Measurements from ENCODE around the gene OR4D1. TPM values are rescaled to one million over a fixed set of nuclear protein-coding genes. Genes with fewer than 3 reads are reported as not detected.

OR4D1 gene
- total and polyA plus RNA-seq, 4 donors: under 0.01 TPM; not detected in 3

GRCh38 chr17:58161566-58161965 is 13.4 kb downstream of the OR4D1 start:
- Histone ChIP-seq H3K27me3 (ENCODE audit: control insufficient read depth in 4 of 4, insufficient read depth in 4 of 4, low read length in 3 of 4) (peaks cover 0 to 6% (median 4%) of the 10 kb centered on the region in 4 donors), H3K4me1 (ENCODE audit: control insufficient read depth in 4 of 4, insufficient read depth in 4 of 4, low read length in 3 of 4) (peaks cover 0 to 8% (median 2%) of the 10 kb centered on the region in 4 donors)

GRCh38 chr17:58165981-58166380 is 17.8 kb downstream of the OR4D1 start:
- WGBS: 11% methylated on average over 2 of the region's 2 CpGs
- Histone ChIP-seq H3K36me3 (ENCODE audit: control insufficient read depth in 4 of 4, insufficient read depth in 3 of 4, low read depth in 1 of 4, low read length in 3 of 4) (no peaks in the 10 kb centered on the region), H3K4me3 (ENCODE audit: low read depth in 1 of 3, low read length in 3 of 3) (no peak overlapping the region), H3K4me1 (ENCODE audit: control insufficient read depth in 4 of 4, insufficient read depth in 4 of 4, low read length in 3 of 4) (no peaks in the 10 kb centered on the region), H3K27me3 (ENCODE audit: control insufficient read depth in 4 of 4, insufficient read depth in 4 of 4, low read length in 3 of 4) (peaks cover 0 to 4% (median 1%) of the 10 kb centered on the region in 4 donors), H3K9me3 (ENCODE audit: control insufficient read depth in 4 of 4, low read length in 3 of 4) (peaks cover 0 to 2% (median 0%) of the 10 kb centered on the region in 4 donors), H3K27ac (ENCODE audit: low read depth in 1 of 2, low read length in 2 of 2) (no peak overlapping the region), H3K9ac (ENCODE audit: low read depth in 1 of 2, low read length in 2 of 2) (no peak overlapping the region)
- TF ChIP-seq RAD21 (IDR thresholded peaks at IDR 0.05) (no peak), YY1 (IDR thresholded peaks at IDR 0.05) (no peak), FOXA2 (IDR thresholded peaks at IDR 0.05) (no peak)
- no peak for DNase-seq (ENCODE audit: low spot score)

More at GRCh38 chr17:58161566-58161965, 13.4 kb downstream of the OR4D1 start:
- no peak overlapping the region for H3K9ac ChIP-seq (ENCODE audit: low read depth in 1 of 2, low read length in 2 of 2)
- TF ChIP-seq HNF4A (conservative IDR thresholded peaks at IDR 0.05): no peak
- no peak for TF ChIP-seq RXRA (IDR thresholded peaks at IDR 0.05)
- TF ChIP-seq MAX (IDR thresholded peaks at IDR 0.05): no peak
- WGBS: 61% methylated on average over 3 of the region's 3 CpGs
- H3K4me3 ChIP-seq (ENCODE audit: low read depth in 1 of 3, low read length in 3 of 3): no peak overlapping the region
- peaks cover 0 to 2% (median 0%) of the 10 kb centered on the region in 4 donors for H3K9me3 ChIP-seq (ENCODE audit: control insufficient read depth in 4 of 4, low read length in 3 of 4)
- H3K36me3 ChIP-seq (ENCODE audit: control insufficient read depth in 4 of 4, insufficient read depth in 3 of 4, low read depth in 1 of 4, low read length in 3 of 4): no peaks in the 10 kb centered on the region
- no peak for DNase-seq (ENCODE audit: low spot score)
- H3K27ac ChIP-seq (ENCODE audit: low read depth in 1 of 2, low read length in 2 of 2): no peak overlapping the region

GRCh38 chr17:58166682-58167081 is 18.5 kb downstream of the OR4D1 start, which contains the start of gene OR4D2:
OR4D2 (plus strand) TSS chr17:58166982; CDS start chr17:58169656, 2,674 bp downstream.
- no peak for DNase-seq (ENCODE audit: low spot score)
- Histone ChIP-seq H3K9ac (ENCODE audit: low read depth in 1 of 2, low read length in 2 of 2) (no peak within 1 kb of the TSS), H3K27me3 (ENCODE audit: control insufficient read depth in 4 of 4, insufficient read depth in 4 of 4, low read length in 3 of 4) (peaks cover 0 to 4% (median 1%) of the 10 kb centered on the region in 4 donors), H3K4me3 (ENCODE audit: low read depth in 1 of 3, low read length in 3 of 3) (no peak within 1 kb of the TSS), H3K9me3 (ENCODE audit: control insufficient read depth in 4 of 4, low read length in 3 of 4) (peaks cover 0 to 2% (median 0%) of the 10 kb centered on the region in 4 donors), H3K4me1 (ENCODE audit: control insufficient read depth in 4 of 4, insufficient read depth in 4 of 4, low read length in 3 of 4) (no peaks in the 10 kb centered on the region), H3K27ac (ENCODE audit: low read depth in 1 of 2, low read length in 2 of 2) (no peak within 1 kb of the TSS), H3K36me3 (ENCODE audit: control insufficient read depth in 4 of 4, insufficient read depth in 3 of 4, low read depth in 1 of 4, low read length in 3 of 4) (no peaks in the 10 kb centered on the region)
- WGBS: 57% methylated on average over 6 of the region's 6 CpGs
- TF ChIP-seq TAF1 (conservative IDR thresholded peaks at IDR 0.05): no peak
- no peak for TF ChIP-seq RAD21 (IDR thresholded peaks at IDR 0.05)
- no peak for TF ChIP-seq EGR1 (IDR thresholded peaks at IDR 0.05; ENCODE audit: low read depth in 2 of 2)
- TF ChIP-seq SP1 (IDR thresholded peaks at IDR 0.05): no peak

GRCh38 chr17:58170622-58171021 is 22.4 kb downstream of the OR4D1 start:
- no peaks in the 10 kb centered on the region for H3K36me3 ChIP-seq (ENCODE audit: control insufficient read depth in 4 of 4, insufficient read depth in 3 of 4, low read depth in 1 of 4, low read length in 3 of 4)
- no peak overlapping the region for H3K9ac ChIP-seq (ENCODE audit: low read depth in 1 of 2, low read length in 2 of 2)
- no peak overlapping the region for H3K27ac ChIP-seq (ENCODE audit: low read depth in 1 of 2, low read length in 2 of 2)
- WGBS: 58% methylated on average over 4 of the region's 4 CpGs
- H3K9me3 ChIP-seq (ENCODE audit: control insufficient read depth in 4 of 4, low read length in 3 of 4): no peaks in the 10 kb centered on the region
- TF ChIP-seq RXRA (IDR thresholded peaks at IDR 0.05) (no peak), MAX (IDR thresholded peaks at IDR 0.05) (no peak), EGR1 (IDR thresholded peaks at IDR 0.05; ENCODE audit: low read depth in 2 of 2) (no peak), FOXA2 (IDR thresholded peaks at IDR 0.05) (no peak)
- H3K27me3 ChIP-seq (ENCODE audit: control insufficient read depth in 4 of 4, insufficient read depth in 4 of 4, low read length in 3 of 4): peaks cover 0 to 4% (median 0%) of the 10 kb centered on the region in 4 donors
- no peaks in the 10 kb centered on the region for H3K4me1 ChIP-seq (ENCODE audit: control insufficient read depth in 4 of 4, insufficient read depth in 4 of 4, low read length in 3 of 4)
- no peak for DNase-seq (ENCODE audit: low spot score)
- H3K4me3 ChIP-seq (ENCODE audit: low read depth in 1 of 3, low read length in 3 of 3): no peak overlapping the region

All from liver (tissue), 9 donors.